HL-60 (cell line): ENCODE data around the gene PRDM1.

ENCODE experiments used
- DNase-seq, 2 experiments: peaks; one replicate each; pipeline ENCODE4 v3.0.0-alpha.2; 2010 to 2020; ENCODE audit warnings: low read depth in 1 of 2, low spot score in 1 of 2
- H3K27ac ChIP-seq: fragments of 250-450 bp; sonication (Bioruptor Pico); replicated peaks from 2 replicates; pipeline ENCODE4 v1.5.1; 2020; ENCODE audit warnings: mild to moderate bottlenecking, moderate library complexity
- H3K27me3 ChIP-seq: fragments of 250-450 bp; sonication (Bioruptor Pico); 2 replicates; pipeline ENCODE4 v1.5.1; 2021; ENCODE audit warnings: mild to moderate bottlenecking, moderate library complexity; ENCODE audit not compliant: insufficient read depth, poor library complexity, severe bottlenecking
- H3K4me3 ChIP-seq: replicated peaks from 2 replicates; pipeline ENCODE4 v1.5.1; 2011; ENCODE audit warnings: mild to moderate bottlenecking, control low read depth, low read length; ENCODE audit not compliant: insufficient read depth
- GABPA ChIP-seq: IDR thresholded peaks from 2 replicates; pipeline ENCODE4 v1.6.1; 2012; ENCODE audit warnings: low read depth
- POLR2AphosphoS5 ChIP-seq: IDR thresholded peaks from 2 replicates; pipeline ENCODE4 v1.6.1; 2012; ENCODE audit warnings: low read depth
- REST ChIP-seq: IDR thresholded peaks from 2 replicates; pipeline ENCODE4 v1.6.1; 2012; ENCODE audit warnings: low read depth; ENCODE audit not compliant: insufficient replicate concordance
- SPI1 ChIP-seq: IDR thresholded peaks from 2 replicates; pipeline ENCODE4 v1.6.1; 2012; ENCODE audit warnings: low read depth, mild to moderate bottlenecking, borderline replicate concordance
- TF ChIP-seq, protein P1 (sequence below): IDR thresholded peaks from one replicate; pipeline ENCODE4 v1.5.1; 2011; ENCODE audit warnings: low read length, control low read depth, inconsistent platforms; ENCODE audit not compliant: insufficient read depth

Gene PRDM1

GRCh38 chr6:106056746-106057390 lies 29.3 kb upstream of the PRDM1 start:
- TF ChIP-seq POLR2AphosphoS5: no peak
- TF ChIP-seq GABPA: no peak
- no peak for TF ChIP-seq SPI1
- TF ChIP-seq, protein P1, sequence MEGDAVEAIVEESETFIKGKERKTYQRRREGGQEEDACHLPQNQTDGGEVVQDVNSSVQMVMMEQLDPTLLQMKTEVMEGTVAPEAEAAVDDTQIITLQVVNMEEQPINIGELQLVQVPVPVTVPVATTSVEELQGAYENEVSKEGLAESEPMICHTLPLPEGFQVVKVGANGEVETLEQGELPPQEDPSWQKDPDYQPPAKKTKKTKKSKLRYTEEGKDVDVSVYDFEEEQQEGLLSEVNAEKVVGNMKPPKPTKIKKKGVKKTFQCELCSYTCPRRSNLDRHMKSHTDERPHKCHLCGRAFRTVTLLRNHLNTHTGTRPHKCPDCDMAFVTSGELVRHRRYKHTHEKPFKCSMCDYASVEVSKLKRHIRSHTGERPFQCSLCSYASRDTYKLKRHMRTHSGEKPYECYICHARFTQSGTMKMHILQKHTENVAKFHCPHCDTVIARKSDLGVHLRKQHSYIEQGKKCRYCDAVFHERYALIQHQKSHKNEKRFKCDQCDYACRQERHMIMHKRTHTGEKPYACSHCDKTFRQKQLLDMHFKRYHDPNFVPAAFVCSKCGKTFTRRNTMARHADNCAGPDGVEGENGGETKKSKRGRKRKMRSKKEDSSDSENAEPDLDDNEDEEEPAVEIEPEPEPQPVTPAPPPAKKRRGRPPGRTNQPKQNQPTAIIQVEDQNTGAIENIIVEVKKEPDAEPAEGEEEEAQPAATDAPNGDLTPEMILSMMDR: no peak
- no peak for TF ChIP-seq REST
- no peaks in the 10 kb centered on the region for H3K27me3 ChIP-seq
- H3K4me3 ChIP-seq: no peak overlapping the region
- no peak for DNase-seq
- H3K27ac ChIP-seq: no peak overlapping the region

DNA sequence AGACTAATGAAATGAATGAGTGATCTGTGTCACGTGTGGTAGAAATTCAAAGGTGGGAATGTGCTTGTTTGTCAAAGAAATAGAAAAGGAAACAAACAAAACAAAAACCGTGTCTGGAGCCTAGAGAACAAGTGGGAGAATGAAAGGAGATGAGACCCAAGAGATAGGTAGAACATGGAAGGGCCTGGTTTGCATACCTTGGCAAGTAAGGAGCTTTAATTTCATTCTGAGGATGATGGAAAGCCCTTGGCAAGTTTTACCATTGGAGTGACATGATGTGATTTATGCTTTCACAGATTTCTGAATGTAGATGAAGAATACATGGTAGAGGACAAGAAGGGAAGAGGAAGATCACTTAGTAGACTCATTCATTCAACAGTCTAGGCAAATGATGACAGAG lies 26.8 kb upstream of the PRDM1 start:
- no peak overlapping the region for H3K4me3 ChIP-seq
- TF ChIP-seq GABPA: no peak
- TF ChIP-seq REST: no peak
- TF ChIP-seq SPI1: no peak
- TF ChIP-seq, protein P1: no peak
- no peak for DNase-seq
- H3K27ac ChIP-seq: no peak overlapping the region
- H3K27me3 ChIP-seq: no peaks in the 10 kb centered on the region

DNA sequence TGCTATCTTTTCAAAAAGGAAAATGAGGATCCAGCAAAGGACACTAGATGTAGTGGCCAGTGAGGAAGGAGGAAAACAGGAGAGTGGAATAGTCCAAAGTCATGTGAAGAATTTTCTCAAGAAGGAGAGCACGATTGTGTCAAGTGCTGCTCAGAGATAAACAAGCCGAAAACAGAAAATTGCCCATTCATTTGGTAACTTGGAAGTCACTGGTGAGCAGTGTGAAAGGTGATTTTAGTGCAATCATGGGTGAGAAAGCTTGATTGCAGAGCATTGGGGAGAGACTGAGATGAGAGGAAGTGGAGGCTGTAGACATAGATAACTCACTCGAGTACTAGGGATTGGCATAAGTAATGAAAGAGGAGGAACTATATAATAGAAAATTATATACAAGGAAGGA lies 26.0 kb upstream of the PRDM1 start:
- Histone ChIP-seq H3K27ac (no peak overlapping the region), H3K27me3 (no peaks in the 10 kb centered on the region), H3K4me3 (no peak overlapping the region)
- TF ChIP-seq POLR2AphosphoS5: no peak
- no peak for TF ChIP-seq SPI1
- TF ChIP-seq, protein P1: no peak
- no peak for TF ChIP-seq REST
- no peak for TF ChIP-seq GABPA
- no peak for DNase-seq
